ENCODE data around the gene AIRE. TPM values are rescaled to one million over a fixed set of nuclear protein-coding genes. Genes with fewer than 3 reads are reported as not detected.

AIRE gene
- total and polyA plus RNA-seq, 2 donors from 2014 or later = 0.09 to 0.25 TPM

DNA sequence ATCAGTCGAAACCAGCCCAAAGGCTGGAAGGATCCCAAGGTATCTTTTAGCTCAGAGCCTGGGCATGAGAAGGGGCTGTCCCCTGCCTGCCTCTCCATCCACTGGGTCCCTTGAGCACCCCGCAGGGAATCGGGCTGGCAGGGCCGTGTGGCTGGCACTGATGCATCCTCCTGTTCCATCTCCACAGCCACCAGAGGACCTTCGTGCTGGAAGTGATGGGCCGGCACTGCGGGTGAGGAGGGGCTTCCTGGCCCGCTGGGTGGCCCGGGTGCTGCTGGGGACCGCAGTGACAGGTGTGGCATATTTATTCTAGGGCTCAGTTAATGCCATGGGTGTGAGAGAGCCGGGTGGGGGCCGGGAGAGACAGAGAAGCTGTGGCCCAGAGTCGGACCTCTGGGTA, 27.8 kb downstream of the AIRE start:
- TF ChIP-seq, protein P1, sequence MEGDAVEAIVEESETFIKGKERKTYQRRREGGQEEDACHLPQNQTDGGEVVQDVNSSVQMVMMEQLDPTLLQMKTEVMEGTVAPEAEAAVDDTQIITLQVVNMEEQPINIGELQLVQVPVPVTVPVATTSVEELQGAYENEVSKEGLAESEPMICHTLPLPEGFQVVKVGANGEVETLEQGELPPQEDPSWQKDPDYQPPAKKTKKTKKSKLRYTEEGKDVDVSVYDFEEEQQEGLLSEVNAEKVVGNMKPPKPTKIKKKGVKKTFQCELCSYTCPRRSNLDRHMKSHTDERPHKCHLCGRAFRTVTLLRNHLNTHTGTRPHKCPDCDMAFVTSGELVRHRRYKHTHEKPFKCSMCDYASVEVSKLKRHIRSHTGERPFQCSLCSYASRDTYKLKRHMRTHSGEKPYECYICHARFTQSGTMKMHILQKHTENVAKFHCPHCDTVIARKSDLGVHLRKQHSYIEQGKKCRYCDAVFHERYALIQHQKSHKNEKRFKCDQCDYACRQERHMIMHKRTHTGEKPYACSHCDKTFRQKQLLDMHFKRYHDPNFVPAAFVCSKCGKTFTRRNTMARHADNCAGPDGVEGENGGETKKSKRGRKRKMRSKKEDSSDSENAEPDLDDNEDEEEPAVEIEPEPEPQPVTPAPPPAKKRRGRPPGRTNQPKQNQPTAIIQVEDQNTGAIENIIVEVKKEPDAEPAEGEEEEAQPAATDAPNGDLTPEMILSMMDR (IDR thresholded peaks at IDR 0.05; ENCODE audit: borderline replicate concordance, extremely low read depth, insufficient read depth) = no peak
- no peak overlapping the region for H3K9ac ChIP-seq (ENCODE audit: low read length in 3 of 3)
- DNase-seq (no peak), FAIRE-seq (no peak)
- H3K9me3 ChIP-seq (ENCODE audit: control insufficient read depth in 2 of 3, insufficient read depth in 1 of 3, low read length in 3 of 3) = no peaks in the 10 kb centered on the region
- no peaks in the 10 kb centered on the region for H3K4me1 ChIP-seq (ENCODE audit: control insufficient read depth in 2 of 3, insufficient read depth in 2 of 3, low read depth in 1 of 3, low read length in 3 of 3)
- no peak overlapping the region for H3K27ac ChIP-seq (ENCODE audit: low read depth in 2 of 2, low read length in 2 of 2)
- H3K27me3 ChIP-seq (ENCODE audit: control insufficient read depth, insufficient read depth, low read length) = no peaks in the 10 kb centered on the region
- H3K4me3 ChIP-seq (ENCODE audit: low read length in 3 of 3) = no peak overlapping the region
- intact Hi-C loops (cut with DNase I) = no loop called here
- H3K36me3 ChIP-seq (ENCODE audit: control insufficient read depth in 2 of 3, insufficient read depth in 3 of 3, low read length in 3 of 3) = peaks cover 5 to 48% (median 22%) of the 10 kb centered on the region in 3 donors

DNA sequence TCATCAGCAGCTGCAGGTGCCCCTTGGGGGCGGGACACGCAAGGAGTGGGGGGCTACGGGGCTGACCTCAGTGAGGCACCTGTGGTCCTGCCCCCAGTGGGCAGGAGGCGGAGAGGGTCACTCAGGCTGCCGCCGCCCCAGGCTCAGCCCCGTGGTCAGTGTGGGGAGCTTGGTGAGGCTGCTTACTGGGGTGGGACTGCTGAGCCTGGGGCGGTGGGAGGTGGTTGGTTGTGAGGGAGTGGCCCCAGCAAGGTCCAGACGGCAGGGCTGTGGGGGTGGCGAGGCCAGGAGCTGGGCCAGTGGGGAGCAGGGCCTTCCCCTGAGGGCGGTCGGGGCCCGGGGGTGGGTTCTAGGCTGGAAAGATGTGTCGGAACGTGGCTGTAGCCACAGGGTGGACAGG, 28.5 kb downstream of the AIRE start:
- peaks cover 5 to 50% (median 22%) of the 10 kb centered on the region in 3 donors for H3K36me3 ChIP-seq (ENCODE audit: control insufficient read depth in 2 of 3, insufficient read depth in 3 of 3, low read length in 3 of 3)
- TF ChIP-seq, protein P1 (IDR thresholded peaks at IDR 0.05; ENCODE audit: borderline replicate concordance, extremely low read depth, insufficient read depth) = no peak
- no peaks in the 10 kb centered on the region for H3K4me1 ChIP-seq (ENCODE audit: control insufficient read depth in 2 of 3, insufficient read depth in 2 of 3, low read depth in 1 of 3, low read length in 3 of 3)
- H3K9ac ChIP-seq (ENCODE audit: low read length in 3 of 3) = no peak overlapping the region
- DNase-seq (no peak), FAIRE-seq (no peak)
- H3K9me3 ChIP-seq (ENCODE audit: control insufficient read depth in 2 of 3, insufficient read depth in 1 of 3, low read length in 3 of 3) = no peaks in the 10 kb centered on the region
- no peak overlapping the region for H3K27ac ChIP-seq (ENCODE audit: low read depth in 2 of 2, low read length in 2 of 2)
- intact Hi-C loops (cut with DNase I) = no loop called here
- no peak overlapping the region for H3K4me3 ChIP-seq (ENCODE audit: low read length in 3 of 3)
- H3K27me3 ChIP-seq (ENCODE audit: control insufficient read depth, insufficient read depth, low read length) = no peaks in the 10 kb centered on the region

DNA sequence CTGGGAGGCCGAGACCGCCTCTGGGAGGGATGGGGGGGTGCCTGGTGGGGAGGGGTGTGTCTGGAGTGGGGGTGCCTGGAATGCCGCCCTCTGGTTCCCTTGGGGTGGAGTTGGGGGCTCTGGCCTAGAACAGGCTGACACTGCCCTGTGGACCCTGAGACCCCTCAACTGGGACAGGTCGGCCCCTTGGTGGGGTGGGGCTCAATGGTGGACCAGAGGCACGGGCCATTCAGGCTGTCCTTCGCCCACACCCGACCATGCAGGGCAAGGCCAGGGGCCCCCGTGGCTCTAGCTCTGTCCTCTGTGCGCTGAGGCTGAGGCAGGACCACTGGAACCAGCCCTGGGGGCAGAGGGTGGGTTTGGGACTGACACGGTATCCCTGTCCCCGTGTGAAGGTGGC, 28.9 kb downstream of the AIRE start:
- no peak overlapping the region for H3K4me3 ChIP-seq (ENCODE audit: low read length in 3 of 3)
- H3K27ac ChIP-seq (ENCODE audit: low read depth in 2 of 2, low read length in 2 of 2) = no peak overlapping the region
- no peaks in the 10 kb centered on the region for H3K27me3 ChIP-seq (ENCODE audit: control insufficient read depth, insufficient read depth, low read length)
- H3K36me3 ChIP-seq (ENCODE audit: control insufficient read depth in 2 of 3, insufficient read depth in 3 of 3, low read length in 3 of 3) = peaks cover 5 to 52% (median 23%) of the 10 kb centered on the region in 3 donors
- H3K9me3 ChIP-seq (ENCODE audit: control insufficient read depth in 2 of 3, insufficient read depth in 1 of 3, low read length in 3 of 3) = no peaks in the 10 kb centered on the region
- H3K9ac ChIP-seq (ENCODE audit: low read length in 3 of 3) = no peak overlapping the region
- H3K4me1 ChIP-seq (ENCODE audit: control insufficient read depth in 2 of 3, insufficient read depth in 2 of 3, low read depth in 1 of 3, low read length in 3 of 3) = no peaks in the 10 kb centered on the region
- intact Hi-C loops (cut with DNase I) = no loop called here
- TF ChIP-seq, protein P1 (IDR thresholded peaks at IDR 0.05; ENCODE audit: borderline replicate concordance, extremely low read depth, insufficient read depth) = no peak
- FAIRE-seq (no peak), DNase-seq (no peak)

DNA sequence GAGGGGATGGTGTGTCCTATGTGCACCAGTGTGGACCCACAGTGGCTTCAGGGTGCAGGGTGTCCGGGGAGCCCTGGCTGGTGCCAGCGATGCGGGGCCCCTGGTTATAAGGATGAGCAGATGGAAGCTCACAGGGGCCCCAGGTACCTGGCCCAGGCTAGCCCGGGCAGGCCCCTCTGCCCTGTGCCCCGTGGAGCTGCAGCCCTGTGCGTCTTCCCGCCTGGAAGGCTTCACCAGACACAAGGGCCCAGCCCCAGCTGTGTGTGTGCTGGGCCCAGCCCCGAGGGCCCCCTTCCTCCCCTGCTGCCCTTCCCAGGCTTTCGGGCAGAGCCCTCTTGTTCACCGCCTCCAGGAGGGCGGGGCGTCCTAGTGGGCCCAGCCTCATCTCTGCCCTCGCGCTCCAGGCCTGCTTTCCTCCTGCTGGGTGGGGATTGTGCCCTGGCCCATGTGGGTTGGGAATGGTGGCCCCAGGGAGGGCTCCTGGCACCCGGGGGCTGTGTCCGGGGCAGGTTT, 30.1 kb downstream of the AIRE start:
- DNase-seq (no peak), FAIRE-seq (no peak)
- no peak overlapping the region for H3K4me3 ChIP-seq (ENCODE audit: low read length in 3 of 3)
- peaks cover 5 to 52% (median 19%) of the 10 kb centered on the region in 3 donors for H3K36me3 ChIP-seq (ENCODE audit: control insufficient read depth in 2 of 3, insufficient read depth in 3 of 3, low read length in 3 of 3)
- no peaks in the 10 kb centered on the region for H3K9me3 ChIP-seq (ENCODE audit: control insufficient read depth in 2 of 3, insufficient read depth in 1 of 3, low read length in 3 of 3)
- intact Hi-C loops (cut with DNase I) = no loop called here
- H3K4me1 ChIP-seq (ENCODE audit: control insufficient read depth in 2 of 3, insufficient read depth in 2 of 3, low read depth in 1 of 3, low read length in 3 of 3) = no peaks in the 10 kb centered on the region
- no peaks in the 10 kb centered on the region for H3K27me3 ChIP-seq (ENCODE audit: control insufficient read depth, insufficient read depth, low read length)
- TF ChIP-seq, protein P1 (IDR thresholded peaks at IDR 0.05; ENCODE audit: borderline replicate concordance, extremely low read depth, insufficient read depth) = no peak
- H3K27ac ChIP-seq (ENCODE audit: low read depth in 2 of 2, low read length in 2 of 2) = no peak overlapping the region
- H3K9ac ChIP-seq (ENCODE audit: low read length in 3 of 3) = no peak overlapping the region
